ENCODE results near the gene PAWR. TPM values are rescaled to one million over a fixed set of nuclear protein-coding genes. Genes with fewer than 3 reads are reported as not detected.

PAWR gene
- total RNA-seq, 3 donors from 2014 or later (not counting 1 experiment from before 2014, with no cell fraction given), result 3.2 to 8.1 (median 5.3) TPM

- intact Hi-C loops (cut with micrococcal nuclease), result no loop called here
- H3K4me1 Mint-ChIP-seq, result no peaks in the 10 kb centered on the region
- Histone ChIP-seq H3K4me1 (ENCODE audit: control insufficient read depth, insufficient read depth, low read length) (no peaks in the 10 kb centered on the region), H3K9me3 (ENCODE audit: control insufficient read depth, insufficient read depth, low read length) (no peaks in the 10 kb centered on the region), H3K27me3 (ENCODE audit: control insufficient read depth, insufficient read depth, low read length) (no peaks in the 10 kb centered on the region), H3K4me3 (ENCODE audit: low read length) (no peak overlapping the region), H3K27ac (ENCODE audit: low read length) (no peak overlapping the region), H3K36me3 (ENCODE audit: control insufficient read depth, insufficient read depth, low read length) (no peaks in the 10 kb centered on the region)
- H3K9me3 Mint-ChIP-seq, result no peaks in the 10 kb centered on the region
- H3K36me3 Mint-ChIP-seq, result no peaks in the 10 kb centered on the region
- TF ChIP-seq, protein P1, sequence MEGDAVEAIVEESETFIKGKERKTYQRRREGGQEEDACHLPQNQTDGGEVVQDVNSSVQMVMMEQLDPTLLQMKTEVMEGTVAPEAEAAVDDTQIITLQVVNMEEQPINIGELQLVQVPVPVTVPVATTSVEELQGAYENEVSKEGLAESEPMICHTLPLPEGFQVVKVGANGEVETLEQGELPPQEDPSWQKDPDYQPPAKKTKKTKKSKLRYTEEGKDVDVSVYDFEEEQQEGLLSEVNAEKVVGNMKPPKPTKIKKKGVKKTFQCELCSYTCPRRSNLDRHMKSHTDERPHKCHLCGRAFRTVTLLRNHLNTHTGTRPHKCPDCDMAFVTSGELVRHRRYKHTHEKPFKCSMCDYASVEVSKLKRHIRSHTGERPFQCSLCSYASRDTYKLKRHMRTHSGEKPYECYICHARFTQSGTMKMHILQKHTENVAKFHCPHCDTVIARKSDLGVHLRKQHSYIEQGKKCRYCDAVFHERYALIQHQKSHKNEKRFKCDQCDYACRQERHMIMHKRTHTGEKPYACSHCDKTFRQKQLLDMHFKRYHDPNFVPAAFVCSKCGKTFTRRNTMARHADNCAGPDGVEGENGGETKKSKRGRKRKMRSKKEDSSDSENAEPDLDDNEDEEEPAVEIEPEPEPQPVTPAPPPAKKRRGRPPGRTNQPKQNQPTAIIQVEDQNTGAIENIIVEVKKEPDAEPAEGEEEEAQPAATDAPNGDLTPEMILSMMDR (IDR thresholded peaks at IDR 0.05), result no peak
- no peaks in the 10 kb centered on the region for H3K27me3 Mint-ChIP-seq (ENCODE audit: low read depth in 2 of 2)
- WGBS (ENCODE audit: insufficient coverage), result 83% methylated on average over 4 of the region's 7 CpGs
- DNase-seq (no peak), ATAC-seq (no peak)
- no peak overlapping the region for H3K27ac Mint-ChIP-seq
- H3K4me3 Mint-ChIP-seq, result no peak overlapping the region
Observed at GRCh38 chr12:79615596-79616560, 74.9 kb downstream of the PAWR start.

DNA sequence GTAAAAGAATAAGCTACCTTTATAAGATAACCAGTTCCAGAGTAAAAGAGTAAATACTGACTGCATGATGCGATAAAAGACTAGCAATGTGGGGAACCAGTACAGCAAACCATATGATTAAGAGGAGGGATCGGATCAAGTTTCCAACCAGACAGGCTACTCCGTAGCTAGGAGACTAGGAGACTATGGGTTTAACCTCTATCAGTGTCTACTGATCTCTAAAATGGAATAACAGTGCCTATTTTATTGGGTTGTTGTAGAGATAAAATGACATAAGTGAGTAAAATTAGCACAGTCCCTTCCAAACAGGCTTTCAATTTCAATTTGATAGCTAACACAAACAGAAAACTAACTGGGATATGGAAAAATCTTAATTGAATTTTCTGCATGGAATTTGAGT is 76.0 kb downstream of the PAWR start:
- no peaks in the 10 kb centered on the region for H3K27me3 ChIP-seq (ENCODE audit: control insufficient read depth, insufficient read depth, low read length)
- H3K27ac ChIP-seq (ENCODE audit: low read length), result no peak overlapping the region
- H3K4me1 ChIP-seq (ENCODE audit: control insufficient read depth, insufficient read depth, low read length), result no peaks in the 10 kb centered on the region
- Mint-ChIP-seq H3K36me3 (no peaks in the 10 kb centered on the region), H3K27me3 (ENCODE audit: low read depth in 2 of 2) (no peaks in the 10 kb centered on the region), H3K9me3 (no peaks in the 10 kb centered on the region), H3K4me3 (no peak overlapping the region), H3K27ac (no peak overlapping the region), H3K4me1 (no peaks in the 10 kb centered on the region)
- DNase-seq (no peak), ATAC-seq (no peak)
- 95% methylated on average over 3 of the region's 3 CpGs for WGBS (ENCODE audit: insufficient coverage)
- intact Hi-C loops (cut with micrococcal nuclease), result no loop called here
- TF ChIP-seq, protein P1 (IDR thresholded peaks at IDR 0.05), result no peak
- H3K9me3 ChIP-seq (ENCODE audit: control insufficient read depth, insufficient read depth, low read length), result no peaks in the 10 kb centered on the region
- no peak overlapping the region for H3K4me3 ChIP-seq (ENCODE audit: low read length)
- H3K36me3 ChIP-seq (ENCODE audit: control insufficient read depth, insufficient read depth, low read length), result no peaks in the 10 kb centered on the region

DNA sequence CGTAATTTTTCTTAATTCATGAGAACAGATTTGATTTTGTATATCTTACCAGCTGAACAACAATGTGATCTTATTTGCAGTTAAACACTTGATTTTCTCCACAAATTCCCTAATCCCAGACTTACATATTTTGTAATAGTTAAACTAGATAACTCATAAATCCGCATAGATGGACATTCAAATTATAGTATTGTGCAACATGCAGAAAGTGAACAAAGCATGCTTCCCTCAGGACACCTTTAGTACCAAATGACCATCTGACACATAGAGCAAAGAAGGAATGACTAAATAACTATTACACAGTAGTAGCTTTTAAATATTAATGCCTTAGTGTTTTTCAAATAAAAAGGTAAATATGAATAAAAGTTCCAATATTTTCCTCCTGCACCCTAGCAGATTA is 88.9 kb downstream of the PAWR start:
- TF ChIP-seq, protein P1 (IDR thresholded peaks at IDR 0.05), result no peak
- Mint-ChIP-seq H3K36me3 (no peaks in the 10 kb centered on the region), H3K4me1 (peaks cover 0 to 5% of the 10 kb centered on the region in 2 donors), H3K9me3 (no peaks in the 10 kb centered on the region), H3K27me3 (ENCODE audit: low read depth in 2 of 2) (no peaks in the 10 kb centered on the region), H3K4me3 (no peak overlapping the region), H3K27ac (no peak overlapping the region)
- intact Hi-C loops (cut with micrococcal nuclease), result no loop called here
- no peak for ATAC-seq
- H3K9me3 ChIP-seq (ENCODE audit: control insufficient read depth, insufficient read depth, low read length), result no peaks in the 10 kb centered on the region
- no peak for DNase-seq
- H3K4me1 ChIP-seq (ENCODE audit: control insufficient read depth, insufficient read depth, low read length), result no peaks in the 10 kb centered on the region
- no peak overlapping the region for H3K4me3 ChIP-seq (ENCODE audit: low read length)
- H3K36me3 ChIP-seq (ENCODE audit: control insufficient read depth, insufficient read depth, low read length), result no peaks in the 10 kb centered on the region
- 100% methylated on average over 1 of the region's 2 CpGs for WGBS (ENCODE audit: insufficient coverage)
- H3K27ac ChIP-seq (ENCODE audit: low read length), result no peak overlapping the region
- H3K27me3 ChIP-seq (ENCODE audit: control insufficient read depth, insufficient read depth, low read length), result no peaks in the 10 kb centered on the region

Data from natural killer cell (primary cell).